ENCODE results near the gene NTM. TPM values are rescaled to one million over a fixed set of nuclear protein-coding genes. Genes with fewer than 3 reads are reported as not detected.

The NTM gene
- polyA plus RNA-seq, 1 donor: 10.4 TPM

DNA sequence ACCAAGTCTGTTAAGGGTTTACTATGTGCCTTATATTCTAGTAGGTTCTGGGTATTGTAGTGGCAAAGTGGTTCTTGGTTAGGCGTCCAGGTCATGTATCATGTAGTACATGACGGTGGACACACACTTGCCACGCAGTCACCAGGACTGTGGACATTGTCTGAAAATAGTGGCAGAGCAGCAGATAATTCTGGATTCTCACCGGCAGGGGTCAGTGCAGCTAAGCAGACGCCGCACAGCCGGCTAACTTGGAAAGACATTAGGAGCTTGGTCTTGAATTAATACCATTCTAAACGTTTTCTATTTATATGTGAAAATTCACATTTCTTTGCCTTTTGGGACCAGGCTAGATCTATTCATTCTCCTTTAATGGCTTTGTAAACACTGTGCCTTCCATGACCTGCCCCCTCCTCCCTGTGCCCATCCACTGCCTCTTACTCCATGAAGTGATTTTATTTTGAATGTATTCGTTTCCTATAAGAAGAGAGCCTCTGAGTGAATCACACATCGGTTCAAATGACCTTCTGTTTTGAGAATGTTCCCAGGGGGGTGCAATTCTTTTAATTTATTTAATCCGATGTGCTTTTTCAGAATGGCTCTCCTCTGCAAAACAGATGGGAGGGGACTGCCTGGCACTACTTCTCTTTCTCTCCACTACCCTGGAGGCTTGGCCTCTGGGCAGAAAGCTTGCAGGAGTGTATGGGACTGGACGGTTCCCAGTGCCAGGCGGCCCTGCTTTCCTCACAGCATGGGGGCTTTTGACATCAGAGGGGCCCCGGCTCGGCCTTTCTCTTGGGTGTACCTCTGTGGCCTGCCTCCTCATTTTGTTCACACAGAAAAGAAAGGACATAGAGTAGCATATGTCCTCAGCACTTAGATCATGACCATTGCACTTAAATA lies 378.0 kb downstream of the NTM start:
- DNase-seq: peak; percentile 62

- peak; percentile 41 for DNase-seq
Observed at GRCh38 chr11:131749101-131749500, 378.7 kb downstream of the NTM start.

- no peak for DNase-seq
Observed at GRCh38 chr11:131750152-131750551, 379.7 kb downstream of the NTM start.

DNA sequence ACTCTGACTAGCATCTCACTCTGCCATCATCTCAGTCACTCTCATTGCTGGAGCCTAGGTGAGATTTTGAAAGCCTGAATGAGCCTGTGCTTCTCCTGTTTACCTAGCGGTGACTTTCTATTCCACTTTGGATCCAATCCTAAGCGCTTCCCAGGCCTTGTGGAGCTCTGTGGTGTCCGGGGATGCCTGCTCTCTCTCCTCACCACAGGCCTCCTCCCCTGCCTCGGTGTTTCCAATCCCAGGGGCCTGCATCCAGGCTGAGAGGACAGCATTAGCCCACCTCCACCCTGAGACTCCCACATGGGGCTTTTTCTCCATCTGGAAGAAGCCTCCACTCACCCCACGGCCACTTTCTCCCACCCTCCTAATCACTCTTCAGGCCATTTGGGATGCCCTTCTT lies 380.3 kb downstream of the NTM start:
- no peak for DNase-seq

- no peak for DNase-seq
Observed at GRCh38 chr11:131754671-131755070, 384.3 kb downstream of the NTM start.

DNA sequence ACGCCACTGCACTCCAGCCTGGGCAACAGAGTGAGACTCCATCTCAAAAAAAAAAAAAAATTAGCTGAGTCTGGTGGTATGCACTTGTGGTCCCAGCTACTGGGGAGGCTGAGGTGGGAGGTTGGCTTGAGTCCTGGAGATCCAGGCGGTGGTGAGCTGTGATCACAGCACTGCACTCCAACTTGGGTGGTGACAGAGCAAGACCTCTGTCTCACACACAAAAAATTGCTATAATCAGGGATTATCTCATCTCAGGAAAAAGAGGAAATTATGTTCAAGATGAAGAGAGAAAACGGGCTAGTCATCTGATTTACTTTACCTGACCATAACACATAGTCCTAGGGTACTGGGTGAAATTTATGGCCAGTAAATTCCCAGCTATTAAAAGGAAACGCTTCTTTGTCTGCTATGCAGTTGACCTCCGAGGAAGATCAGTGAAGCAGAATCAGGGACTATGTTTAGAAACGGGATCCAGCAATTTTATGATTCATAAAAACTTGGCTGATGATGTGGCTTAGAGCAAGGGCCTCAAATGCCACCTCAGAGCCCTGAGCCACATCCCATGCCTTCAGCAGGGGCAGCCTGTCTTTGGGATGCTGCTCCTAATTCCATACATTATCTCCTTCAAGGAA lies 386.2 kb downstream of the NTM start:
- no peak for DNase-seq

DNA sequence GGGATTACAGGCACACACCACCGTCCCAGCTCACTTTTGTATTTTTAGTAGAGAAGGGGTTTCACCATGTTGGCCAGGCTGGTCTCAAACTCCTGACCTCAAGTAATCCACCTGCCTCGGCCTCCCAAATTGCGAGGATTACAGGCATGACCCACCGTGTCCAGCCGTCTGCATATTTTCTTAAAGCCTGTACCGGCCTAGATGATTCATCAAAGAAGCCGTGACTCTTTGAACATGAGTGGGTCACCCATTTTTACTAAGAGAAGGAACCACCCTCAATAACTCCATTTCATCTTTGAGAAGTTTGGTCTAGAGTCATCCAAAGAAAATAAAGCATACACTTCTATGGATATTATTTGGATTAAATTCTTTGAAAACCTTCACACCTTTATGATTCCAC lies 388.3 kb downstream of the NTM start:
- no peak for DNase-seq

DNA sequence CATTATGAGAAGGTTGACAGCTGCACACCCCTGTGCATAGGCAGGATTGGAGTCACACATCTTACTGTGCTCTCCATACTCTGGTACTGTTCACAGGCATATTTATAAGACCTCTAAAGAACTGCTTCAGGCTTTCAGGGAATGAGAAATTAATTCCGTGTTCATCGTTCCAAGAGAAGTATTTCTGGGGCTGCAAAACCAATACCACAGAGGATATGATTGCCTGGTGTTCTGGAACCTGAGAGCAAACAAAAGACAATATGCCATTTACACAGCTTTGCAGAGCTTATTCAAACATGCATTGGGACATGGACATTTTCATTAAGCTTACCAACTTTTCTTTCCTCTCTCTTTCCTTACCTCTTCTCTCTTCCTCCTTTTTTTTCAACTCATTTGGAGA lies 388.7 kb downstream of the NTM start:
- no peak for DNase-seq

GRCh38 chr11:131760091-131761061 lies 390.0 kb downstream of the NTM start:
- DNase-seq: no peak

DNA sequence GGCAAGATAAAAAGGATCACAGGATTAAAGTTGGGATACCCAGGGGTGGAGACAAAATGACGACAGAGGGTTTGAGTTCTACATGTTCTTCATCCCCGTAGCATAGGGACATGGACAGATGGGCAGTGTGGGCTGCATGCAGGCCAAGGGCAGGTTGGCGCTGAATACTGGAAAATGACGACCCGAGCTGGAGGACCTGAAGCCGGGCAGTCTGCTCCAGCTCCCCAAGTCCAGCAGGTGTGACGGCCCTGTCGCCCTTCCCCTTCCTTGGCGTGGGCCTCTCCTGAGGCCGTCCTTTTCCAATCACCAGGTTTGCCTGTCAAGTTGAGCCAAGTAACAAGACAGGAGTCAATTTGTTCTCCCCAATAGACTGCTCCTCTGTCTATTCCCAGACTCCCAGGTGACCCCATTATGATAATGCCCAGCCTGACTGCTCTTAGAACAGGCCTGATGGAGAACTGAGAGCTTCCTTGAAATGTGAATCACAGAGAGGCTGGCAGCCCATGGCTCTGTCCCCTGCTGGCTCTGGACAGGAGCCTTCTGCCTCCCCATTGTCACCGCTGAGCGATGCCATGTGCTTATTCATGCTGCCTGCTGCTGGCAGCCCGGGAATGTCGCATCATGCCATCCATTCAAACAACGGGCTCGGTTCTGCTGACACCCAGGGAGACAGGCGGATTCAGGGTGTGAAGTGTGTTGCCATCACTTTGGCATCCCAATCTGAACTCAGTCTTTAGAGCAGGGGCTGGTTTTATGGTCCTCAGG lies 392.1 kb downstream of the NTM start:
- no peak for DNase-seq

DNA sequence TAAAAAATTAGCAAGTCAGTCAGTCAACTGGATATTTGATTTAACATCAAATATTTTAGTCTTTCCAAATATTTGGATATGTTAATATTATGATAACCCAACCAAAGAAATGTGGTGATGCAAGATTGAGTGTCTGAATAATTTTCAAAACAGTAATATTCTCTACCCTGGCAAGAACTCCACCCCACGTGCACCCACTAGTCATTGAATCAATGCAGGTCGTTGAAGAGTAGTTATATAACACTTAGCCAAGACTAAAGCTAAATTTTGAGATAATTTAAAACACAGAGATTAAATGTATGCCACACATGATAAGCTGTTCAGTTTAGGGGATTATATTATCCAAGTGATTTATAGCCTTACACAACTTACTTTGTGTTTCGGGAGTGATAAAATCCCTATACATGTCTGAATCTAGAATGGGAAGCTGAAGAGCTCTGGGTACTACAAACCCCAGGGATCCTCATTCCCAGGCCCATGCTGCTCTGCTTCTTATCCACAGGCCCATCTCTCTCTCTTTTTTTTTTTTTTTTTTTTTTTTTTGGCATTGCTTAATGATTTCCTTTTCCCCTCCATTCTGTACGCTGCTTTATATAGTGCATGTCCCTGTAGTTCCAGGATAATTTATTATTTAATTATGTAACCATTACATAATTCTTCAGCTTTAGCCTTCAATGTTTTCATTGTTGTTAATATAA lies 392.9 kb downstream of the NTM start:
- DNase-seq: no peak

DNA sequence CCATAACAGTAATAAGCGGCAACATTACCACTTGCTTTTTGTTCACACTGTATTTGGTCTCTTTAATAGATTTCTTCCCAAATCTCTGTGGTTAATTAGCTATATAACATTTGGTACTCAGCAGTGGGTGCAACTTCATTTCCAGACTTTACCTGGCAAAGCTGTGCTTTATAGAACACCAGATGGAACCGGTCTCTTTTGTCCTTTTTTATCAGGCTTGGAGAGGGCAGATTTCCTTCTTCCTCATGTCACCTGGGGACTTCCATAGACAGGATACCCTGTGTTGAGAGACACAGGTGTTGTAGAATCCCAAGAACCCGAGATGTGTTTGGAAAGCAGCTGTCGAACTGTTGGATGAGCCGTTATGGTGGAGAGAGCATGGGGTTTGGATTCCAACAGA lies 393.7 kb downstream of the NTM start:
- no peak for DNase-seq

DNA sequence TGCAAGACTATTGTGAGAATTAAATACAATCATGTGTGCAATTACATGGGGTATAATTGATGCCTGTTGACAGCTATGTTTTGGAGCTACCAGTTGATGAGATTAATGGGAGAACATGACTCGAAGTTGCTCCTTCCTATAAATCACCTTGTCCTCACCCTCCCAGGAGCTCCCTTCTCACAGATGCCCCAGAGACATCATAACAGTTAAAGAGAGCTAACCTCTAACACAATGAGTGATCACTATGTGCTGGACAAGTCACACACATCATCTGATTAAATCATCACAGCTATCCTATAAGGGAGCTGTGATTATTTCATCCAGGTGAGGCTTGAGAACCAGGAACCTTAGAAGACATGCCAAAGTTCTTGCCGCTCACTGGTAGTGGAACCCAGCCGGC lies 394.2 kb downstream of the NTM start:
- no peak for DNase-seq

DNA sequence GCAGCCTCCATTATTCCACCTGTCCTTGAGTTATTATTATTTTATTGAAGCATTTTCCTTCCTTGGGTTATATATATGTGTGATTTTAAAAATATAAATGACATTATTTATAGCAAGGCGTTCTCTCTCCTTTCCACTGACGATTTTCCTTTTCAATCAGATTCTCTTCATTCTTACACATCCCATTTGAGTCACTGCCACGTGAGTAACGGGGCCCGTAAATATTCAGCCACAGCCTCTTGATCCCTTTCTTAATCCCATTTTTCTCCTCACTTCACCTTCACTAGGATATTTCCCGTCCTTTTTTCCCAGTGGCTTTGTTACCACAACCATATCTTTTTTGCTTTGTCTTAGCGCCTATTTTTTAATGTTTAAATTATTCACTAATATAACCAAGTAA lies 396.2 kb downstream of the NTM start:
- DNase-seq: no peak

GRCh38 chr11:131767421-131767820 lies 397.0 kb downstream of the NTM start:
- no peak for DNase-seq

- DNase-seq: no peak
Observed at GRCh38 chr11:131770801-131771200, 400.4 kb downstream of the NTM start.

GRCh38 chr11:131771471-131771870 lies 401.1 kb downstream of the NTM start:
- DNase-seq: no peak

DNA sequence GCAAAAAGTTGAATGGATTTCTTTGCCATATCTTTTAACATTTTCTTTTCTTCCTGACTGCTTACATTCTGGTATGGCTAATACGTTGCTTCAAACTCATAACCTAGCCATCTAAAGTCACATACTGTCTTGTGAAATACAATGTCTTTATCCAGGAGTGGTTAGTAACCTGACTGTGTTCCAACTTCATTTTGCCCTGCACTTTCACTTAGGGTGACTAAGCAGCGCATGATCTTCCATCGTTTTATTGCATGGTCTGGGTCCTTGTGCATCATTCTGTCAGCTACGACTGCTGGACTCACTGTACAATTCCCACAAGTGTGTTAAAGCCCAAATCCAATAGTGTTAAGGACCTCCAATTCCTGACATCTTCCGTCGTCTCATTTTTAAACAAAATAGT lies 403.2 kb downstream of the NTM start:
- DNase-seq: no peak

- DNase-seq: no peak
Observed at GRCh38 chr11:131776211-131776610, 405.8 kb downstream of the NTM start.

- DNase-seq: no peak
Observed at GRCh38 chr11:131785801-131786200, 415.4 kb downstream of the NTM start.

DNA sequence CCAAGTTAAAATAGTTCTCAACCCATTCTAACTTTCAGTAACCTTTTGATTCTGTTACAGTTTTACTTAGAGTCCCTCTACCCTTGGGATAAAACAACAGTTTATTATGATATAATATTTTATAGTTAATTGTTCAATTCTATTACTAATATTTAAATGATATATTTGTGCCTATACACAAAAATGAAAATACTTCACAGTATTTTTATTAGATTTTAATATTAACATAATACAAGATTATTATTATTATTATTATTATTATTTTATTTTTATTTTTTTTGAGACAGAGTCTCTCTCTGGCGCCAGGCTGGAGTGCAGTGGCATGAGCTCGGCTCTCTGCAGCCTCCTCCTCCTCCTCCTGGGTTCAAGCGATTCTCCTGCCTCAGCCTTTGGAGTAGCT lies 416.7 kb downstream of the NTM start:
- no peak for DNase-seq

GRCh38 chr11:131790586-131790985 lies 420.2 kb downstream of the NTM start:
- no peak for DNase-seq
